Fibroblast of pulmonary artery (primary cell): ENCODE results near the gene PPP1CB.

Source experiments
- DNase-seq: peaks from one replicate; pipeline ENCODE4 v3.0.0-alpha.2; 2010; ENCODE audit warnings: low read depth
- H3K4me3 ChIP-seq: replicated peaks from 2 replicates; pipeline ENCODE4 v1.5.1; 2011; ENCODE audit warnings: low read depth, mild to moderate bottlenecking, control low read depth, low read length, moderate library complexity
- TF ChIP-seq, protein P1 (sequence below): IDR thresholded peaks from 2 replicates; pipeline ENCODE4 v1.5.1; 2011; ENCODE audit warnings: mild to moderate bottlenecking, control low read depth, low read length, inconsistent platforms; ENCODE audit errors: missing control alignments

PPP1CB gene

DNA sequence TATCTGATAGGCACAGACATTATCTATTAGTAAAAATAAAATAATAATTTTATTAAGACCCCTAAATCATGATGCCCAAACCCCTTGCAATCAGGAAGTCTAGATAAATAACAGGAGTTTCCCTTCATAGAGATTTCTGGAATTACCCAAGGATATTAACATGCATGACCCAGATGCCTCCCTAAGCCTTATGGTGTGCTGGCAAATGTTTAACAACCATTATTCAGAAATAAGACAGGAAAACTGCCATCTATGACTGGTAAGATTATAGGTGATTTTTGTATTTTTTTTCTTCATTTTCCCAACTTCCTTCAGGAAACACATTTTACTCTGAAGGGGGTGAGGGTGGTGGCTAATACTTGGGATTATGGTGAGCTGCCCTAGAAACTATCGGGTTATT, 2.7 kb upstream of the PPP1CB start:
- no peak for DNase-seq

DNA sequence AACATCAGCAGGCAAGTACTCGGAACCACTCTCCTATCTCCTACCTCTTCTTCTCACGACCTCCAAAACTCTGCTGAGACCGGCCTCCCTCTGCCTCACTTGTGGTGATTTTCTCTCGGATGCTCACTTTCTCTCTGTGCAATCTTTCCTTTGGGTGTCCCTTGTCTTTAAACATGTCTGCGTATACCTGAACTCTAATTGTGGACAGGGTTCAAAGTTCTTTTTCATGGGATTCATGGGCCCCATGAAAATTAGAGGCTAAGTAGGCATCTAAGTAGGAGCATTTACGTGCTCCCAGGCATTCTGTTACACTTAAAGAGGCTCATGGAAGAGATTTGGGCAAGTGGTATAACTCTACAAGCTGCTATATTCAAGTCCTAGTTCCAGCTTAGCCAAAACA, 2.1 kb upstream of the PPP1CB start:
- H3K4me3 ChIP-seq = no peak overlapping the region
- no peak for DNase-seq
- TF ChIP-seq, protein P1, sequence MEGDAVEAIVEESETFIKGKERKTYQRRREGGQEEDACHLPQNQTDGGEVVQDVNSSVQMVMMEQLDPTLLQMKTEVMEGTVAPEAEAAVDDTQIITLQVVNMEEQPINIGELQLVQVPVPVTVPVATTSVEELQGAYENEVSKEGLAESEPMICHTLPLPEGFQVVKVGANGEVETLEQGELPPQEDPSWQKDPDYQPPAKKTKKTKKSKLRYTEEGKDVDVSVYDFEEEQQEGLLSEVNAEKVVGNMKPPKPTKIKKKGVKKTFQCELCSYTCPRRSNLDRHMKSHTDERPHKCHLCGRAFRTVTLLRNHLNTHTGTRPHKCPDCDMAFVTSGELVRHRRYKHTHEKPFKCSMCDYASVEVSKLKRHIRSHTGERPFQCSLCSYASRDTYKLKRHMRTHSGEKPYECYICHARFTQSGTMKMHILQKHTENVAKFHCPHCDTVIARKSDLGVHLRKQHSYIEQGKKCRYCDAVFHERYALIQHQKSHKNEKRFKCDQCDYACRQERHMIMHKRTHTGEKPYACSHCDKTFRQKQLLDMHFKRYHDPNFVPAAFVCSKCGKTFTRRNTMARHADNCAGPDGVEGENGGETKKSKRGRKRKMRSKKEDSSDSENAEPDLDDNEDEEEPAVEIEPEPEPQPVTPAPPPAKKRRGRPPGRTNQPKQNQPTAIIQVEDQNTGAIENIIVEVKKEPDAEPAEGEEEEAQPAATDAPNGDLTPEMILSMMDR = no peak

More for the DNA sequence above, 2.7 kb upstream of the PPP1CB start:
- no peak overlapping the region for H3K4me3 ChIP-seq
- TF ChIP-seq, protein P1 = no peak

DNA sequence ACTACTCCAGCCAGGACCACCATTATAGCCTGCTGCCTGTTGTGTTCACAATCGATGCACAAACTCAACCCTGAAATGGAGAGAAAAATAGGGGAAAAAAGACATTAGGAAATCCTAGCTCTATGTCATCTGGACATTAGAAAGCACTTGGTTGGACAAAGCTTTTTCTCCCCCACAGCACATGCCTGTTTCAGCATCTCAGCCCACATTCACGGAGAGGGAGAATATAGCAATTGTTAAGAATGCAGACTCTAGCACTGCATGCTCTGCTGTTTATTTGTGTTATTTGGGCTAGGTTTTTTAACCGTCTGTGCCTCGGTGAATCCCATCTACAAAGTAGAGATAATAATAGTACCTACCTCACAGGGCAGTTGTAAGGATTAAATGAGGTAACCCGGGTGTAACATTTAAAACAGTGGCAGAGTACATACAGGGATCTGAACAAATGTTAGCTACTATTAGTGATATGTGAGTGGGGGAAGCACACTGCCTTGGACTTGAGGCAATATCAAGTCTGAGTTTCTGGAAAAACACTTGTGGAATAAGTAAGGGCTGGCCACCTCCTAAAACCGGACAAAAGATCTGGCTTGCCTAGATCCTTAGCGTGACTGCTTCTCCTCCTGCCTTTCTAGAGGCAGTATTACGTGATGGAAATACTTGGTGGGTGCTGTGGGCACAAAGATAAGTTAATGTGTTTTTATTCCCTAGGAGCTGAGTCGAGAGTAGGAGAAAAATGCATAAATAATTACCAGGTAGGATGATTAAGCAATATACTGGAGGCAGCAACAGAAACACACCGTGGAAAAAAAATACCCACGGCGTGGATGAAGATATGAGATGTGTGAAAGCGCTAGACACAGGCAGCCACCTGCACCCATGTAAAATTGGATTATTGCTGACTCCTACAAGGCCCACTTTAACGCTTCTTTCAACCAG, 1.0 kb upstream of the PPP1CB start:
- DNase-seq = peak; percentile 62
- TF ChIP-seq, protein P1 = no peak
- peak overlapping the region; percentile 99 for H3K4me3 ChIP-seq

DNA sequence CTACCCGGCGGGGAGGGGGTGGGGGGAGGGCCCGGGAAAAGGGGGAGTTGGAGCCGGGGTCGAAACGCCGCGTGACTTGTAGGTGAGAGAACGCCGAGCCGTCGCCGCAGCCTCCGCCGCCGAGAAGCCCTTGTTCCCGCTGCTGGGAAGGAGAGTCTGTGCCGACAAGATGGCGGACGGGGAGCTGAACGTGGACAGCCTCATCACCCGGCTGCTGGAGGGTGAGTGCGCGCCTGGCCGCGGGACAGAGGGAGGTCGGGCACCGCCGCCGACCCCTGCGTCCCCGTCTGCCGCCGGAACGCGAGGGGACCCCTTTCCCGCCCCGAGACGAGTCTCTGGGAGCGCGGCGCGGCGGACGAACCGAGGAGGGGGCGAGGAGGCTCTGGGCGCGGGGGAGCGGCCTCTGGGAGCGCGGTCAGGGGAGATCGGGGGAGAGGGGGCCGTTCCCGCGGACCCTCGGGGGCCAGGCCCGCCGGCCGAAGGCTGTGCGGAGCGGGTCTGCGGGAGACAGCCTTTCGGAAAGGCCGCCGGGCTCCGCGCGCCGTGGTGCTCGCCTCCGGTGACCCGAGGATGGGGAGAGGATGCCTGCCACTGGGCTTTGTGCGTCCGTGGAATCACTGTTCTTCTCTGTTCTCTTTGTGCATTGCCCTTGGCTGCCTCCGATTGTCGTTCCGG, 463 bp downstream of the PPP1CB start:
- TF ChIP-seq, protein P1 = no peak
- no peak for DNase-seq
- H3K4me3 ChIP-seq = peak overlapping the region; percentile 99

DNA sequence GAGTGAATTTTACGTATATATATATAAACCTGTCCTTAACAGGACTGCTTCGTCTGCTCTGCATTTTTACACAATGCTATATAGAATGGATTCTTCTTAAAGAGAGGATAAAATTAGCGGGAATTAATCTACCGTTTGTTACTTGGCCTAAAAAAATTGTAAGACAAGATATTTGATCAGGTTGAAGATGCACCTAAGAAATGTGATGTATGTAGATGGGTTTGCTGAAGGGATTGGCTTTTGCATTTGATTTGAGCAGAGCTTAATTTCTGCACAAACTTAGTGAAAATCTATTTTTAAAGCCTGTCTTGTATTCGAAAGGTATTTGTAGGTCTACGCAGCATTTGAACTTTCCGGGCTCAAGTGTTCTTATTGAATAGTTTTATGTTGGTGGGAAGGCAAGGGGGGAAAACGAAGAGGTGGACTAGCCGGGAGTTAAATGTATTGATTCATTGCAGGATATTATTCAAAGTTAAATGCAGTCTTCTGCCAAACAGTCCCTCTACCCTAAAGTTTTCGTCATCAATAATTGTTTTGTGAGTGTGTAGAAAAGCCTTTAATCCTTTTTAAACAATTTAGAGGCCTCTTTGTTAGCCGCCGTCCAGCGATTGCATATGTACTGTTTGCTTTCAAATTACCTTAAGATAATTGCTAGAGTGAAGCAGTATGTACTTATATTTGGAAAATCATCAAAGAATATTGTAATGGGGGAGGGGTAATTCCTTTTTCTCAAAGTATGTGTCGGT, 1.2 kb downstream of the PPP1CB start:
- H3K4me3 ChIP-seq = peak overlapping the region; percentile 99
- DNase-seq = no peak
- TF ChIP-seq, protein P1 = no peak

DNA sequence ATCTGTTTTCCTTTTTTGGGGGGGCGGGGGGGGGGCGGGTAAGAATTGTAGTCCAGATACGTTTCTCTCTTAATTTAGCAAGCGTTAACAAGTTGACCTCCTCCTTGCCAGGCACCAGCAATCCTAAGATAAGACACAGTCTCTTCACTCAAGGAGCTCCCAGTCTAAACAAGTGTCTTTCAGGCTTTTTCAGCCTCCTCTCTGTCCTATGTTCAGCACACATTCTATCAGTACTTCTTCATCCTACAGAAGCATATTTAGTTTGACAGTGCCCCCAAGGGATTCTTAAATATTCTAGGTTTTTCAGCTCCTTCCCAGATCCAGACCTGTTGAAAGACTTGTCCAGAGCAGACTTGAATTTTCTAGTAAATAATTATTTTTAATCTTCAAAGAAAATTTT, 2.7 kb downstream of the PPP1CB start:
- peak; percentile 47 for DNase-seq
- TF ChIP-seq, protein P1 = no peak
- H3K4me3 ChIP-seq = peak overlapping the region; percentile 99
